HG03097 (cell line): ENCODE results near the gene PLEK.
"Not testable (repeated sequence)": the region's sequence is repeated elsewhere in the genome, so short reads cannot be mapped to it uniquely, and the experiment has no call there.

Experiments
- ATAC-seq: cut with Tn5 transposase; IDR thresholded peaks from one replicate; pipeline ENCODE4 v1.9.1; 2021; ENCODE audit not compliant: unreplicated experiment, low FRiP score

Gene PLEK

DNA sequence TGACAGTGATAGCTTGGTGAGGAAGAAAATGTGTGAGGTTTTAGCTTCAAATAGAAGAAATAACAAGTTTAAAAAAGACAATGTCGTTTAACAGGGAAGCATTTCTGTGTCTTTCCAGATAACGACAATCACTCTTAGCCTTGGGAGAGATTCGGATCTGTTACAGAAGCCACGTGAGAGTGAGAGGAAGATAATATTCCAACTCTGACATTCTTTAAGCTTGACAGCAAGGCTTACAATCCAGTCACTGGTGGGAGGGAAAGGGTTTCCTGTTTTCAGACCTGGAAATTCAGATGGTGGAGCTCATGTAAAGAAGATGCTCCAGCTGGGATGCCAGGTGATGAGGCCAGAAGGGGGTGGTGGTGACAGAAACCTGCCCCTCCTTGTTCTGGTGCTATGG, 71.2 kb downstream of the PLEK start:
- ATAC-seq: no peak

GRCh38 chr2:68438455-68439303, 73.6 kb downstream of the PLEK start:
- no peak for ATAC-seq

DNA sequence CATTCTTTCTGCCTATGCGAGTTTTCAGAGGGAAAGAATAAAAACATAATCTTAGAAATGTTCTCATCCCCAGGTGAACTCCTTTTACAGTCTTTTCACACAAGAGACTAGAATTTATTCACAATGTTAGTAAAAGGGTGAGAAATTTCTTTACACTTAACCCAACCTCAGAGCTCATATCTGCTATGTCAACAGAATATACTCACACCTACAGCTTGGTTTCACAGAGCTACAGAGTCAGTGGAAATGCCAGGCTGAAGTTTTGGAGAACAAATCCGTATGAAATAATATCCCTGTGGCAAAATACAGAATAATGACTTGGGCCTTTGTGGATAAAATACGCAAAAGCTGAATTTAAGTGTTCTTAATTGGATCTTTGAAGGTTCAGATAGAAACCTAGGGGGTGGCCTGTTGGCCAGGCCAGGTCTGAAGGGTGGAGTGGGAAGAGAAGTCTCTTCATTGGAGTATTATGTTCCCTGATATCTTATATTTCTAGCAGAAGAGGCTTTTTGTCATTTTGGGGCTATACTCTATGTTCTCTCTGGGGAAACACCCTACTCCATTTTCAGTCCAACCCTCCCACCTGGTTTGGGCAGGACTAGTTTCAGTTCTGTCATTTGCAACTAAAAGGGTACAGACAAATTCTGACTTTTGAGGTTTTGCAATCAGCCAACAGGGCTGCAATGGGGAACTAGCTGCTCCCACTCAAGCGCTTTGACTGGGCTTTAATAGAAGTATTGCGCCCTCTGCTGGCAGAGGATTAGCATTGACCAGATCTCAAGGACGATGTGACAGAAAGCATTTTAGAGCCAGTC, 76.3 kb downstream of the PLEK start:
- ATAC-seq: peak; percentile 98

DNA sequence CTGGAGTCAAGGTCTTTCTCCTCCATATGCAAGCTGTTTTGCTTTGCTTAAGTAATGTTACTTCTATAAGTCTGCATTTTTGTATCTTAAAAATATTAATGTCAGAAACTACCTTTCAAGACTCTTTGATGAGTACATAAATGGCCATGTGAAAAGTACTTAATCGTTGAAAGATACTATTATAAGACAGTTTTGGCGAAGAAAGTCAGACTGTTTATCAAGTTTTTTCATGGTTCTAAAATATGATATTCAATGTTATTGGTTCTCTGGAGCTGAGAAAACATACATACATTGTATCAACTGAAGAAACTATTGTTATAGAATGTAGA, 76.9 kb downstream of the PLEK start:
- no peak for ATAC-seq

DNA sequence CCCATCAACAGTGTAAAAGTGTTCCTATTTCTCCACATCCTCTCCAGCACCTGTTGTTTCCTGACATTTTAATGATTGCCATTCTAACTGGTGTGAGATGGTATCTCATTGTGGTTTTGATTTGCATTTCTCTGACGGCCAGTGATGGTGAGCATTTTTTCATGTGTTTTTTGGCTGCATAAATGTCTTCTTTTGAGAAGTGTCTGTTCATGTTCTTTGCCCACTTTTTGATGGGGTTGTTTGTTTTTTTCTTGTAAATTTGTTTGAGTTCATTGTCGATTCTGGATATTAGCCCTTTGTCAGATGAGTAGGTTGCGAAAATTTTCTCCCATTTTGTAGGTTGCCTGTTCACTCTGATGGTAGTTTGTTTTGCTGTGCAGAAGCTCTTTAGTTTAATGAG, 81.3 kb downstream of the PLEK start:
- not testable (repeated sequence) for ATAC-seq
